Neural progenitor cell (in vitro differentiated cells): ENCODE results near the gene PDE6D.

Source experiments
- EZH2 ChIP-seq: fragments of 200-600 bp; sonication (generic); IDR thresholded peaks from 2 replicates; pipeline ENCODE4 v1.6.1; 2017; ENCODE audit warnings: antibody characterized with exemption, mild to moderate bottlenecking, moderate library complexity
- EZH2phosphoT487 ChIP-seq: fragments of 200-600 bp; sonication (generic); IDR thresholded peaks from 2 replicates; pipeline ENCODE4 v1.6.1; 2017; ENCODE audit warnings: antibody characterized with exemption
- TF ChIP-seq, protein P1 (sequence below): fragments of 200-600 bp; sonication (generic); IDR thresholded peaks from 2 replicates; pipeline ENCODE4 v1.5.1; 2017; ENCODE audit warnings: antibody characterized with exemption, mild to moderate bottlenecking

DNA sequence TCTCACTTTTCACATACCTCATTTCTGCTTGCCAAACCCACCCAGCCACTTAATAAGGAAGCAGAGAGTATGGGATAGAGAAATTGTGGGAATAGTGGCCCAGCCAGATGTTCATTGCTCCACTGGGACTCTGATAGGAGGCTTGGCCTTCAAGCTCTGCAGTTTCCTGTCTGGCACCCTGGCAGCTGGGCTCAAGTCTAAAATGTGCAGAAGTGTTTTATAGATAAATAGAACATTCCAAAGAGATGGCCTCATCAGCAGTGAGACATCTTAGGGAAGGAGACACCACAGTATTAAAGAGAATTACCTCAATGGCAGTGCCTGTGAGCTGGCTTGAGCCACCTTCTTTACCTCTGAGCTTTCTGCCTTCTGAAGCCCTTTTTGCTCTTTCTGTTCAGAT is 29.8 kb upstream of the PDE6D start:
- TF ChIP-seq, protein P1, sequence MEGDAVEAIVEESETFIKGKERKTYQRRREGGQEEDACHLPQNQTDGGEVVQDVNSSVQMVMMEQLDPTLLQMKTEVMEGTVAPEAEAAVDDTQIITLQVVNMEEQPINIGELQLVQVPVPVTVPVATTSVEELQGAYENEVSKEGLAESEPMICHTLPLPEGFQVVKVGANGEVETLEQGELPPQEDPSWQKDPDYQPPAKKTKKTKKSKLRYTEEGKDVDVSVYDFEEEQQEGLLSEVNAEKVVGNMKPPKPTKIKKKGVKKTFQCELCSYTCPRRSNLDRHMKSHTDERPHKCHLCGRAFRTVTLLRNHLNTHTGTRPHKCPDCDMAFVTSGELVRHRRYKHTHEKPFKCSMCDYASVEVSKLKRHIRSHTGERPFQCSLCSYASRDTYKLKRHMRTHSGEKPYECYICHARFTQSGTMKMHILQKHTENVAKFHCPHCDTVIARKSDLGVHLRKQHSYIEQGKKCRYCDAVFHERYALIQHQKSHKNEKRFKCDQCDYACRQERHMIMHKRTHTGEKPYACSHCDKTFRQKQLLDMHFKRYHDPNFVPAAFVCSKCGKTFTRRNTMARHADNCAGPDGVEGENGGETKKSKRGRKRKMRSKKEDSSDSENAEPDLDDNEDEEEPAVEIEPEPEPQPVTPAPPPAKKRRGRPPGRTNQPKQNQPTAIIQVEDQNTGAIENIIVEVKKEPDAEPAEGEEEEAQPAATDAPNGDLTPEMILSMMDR, result no peak
- TF ChIP-seq EZH2, result no peak
- TF ChIP-seq EZH2phosphoT487, result no peak
